HG02938 (cell line): ENCODE results near the gene SSB.
"Not testable (repeated sequence)": the region's sequence is repeated elsewhere in the genome, so short reads cannot be mapped to it uniquely, and the experiment has no call there.

Experiments used
- ATAC-seq: cut with Tn5 transposase; IDR thresholded peaks from one replicate; pipeline ENCODE4 v1.9.1; 2021; ENCODE audit warnings: mild to moderate bottlenecking, moderate library complexity; ENCODE audit not compliant: unreplicated experiment

SSB gene

GRCh38 chr2:169781249-169782013 is 17.2 kb upstream of the SSB start:
- ATAC-seq: no peak

GRCh38 chr2:169782513-169782912 is 16.2 kb upstream of the SSB start:
- ATAC-seq: no peak

GRCh38 chr2:169790581-169790980 is 8.1 kb upstream of the SSB start:
- ATAC-seq: no peak

GRCh38 chr2:169795181-169795580 is 3.5 kb upstream of the SSB start:
- ATAC-seq: no peak

- no peak for ATAC-seq
Measured at GRCh38 chr2:169796441-169796840, 2.2 kb upstream of the SSB start.

- ATAC-seq: no peak
Measured at GRCh38 chr2:169797601-169798000, 1.1 kb upstream of the SSB start.

- no peak for ATAC-seq
Measured at GRCh38 chr2:169798397-169798717, 314 bp upstream of the SSB start.

GRCh38 chr2:169803480-169803879 is 4.8 kb downstream of the SSB start:
- ATAC-seq: no peak

GRCh38 chr2:169806586-169806985 is 7.9 kb downstream of the SSB start:
- no peak for ATAC-seq

GRCh38 chr2:169808221-169808620 is 9.6 kb downstream of the SSB start:
- no peak for ATAC-seq

GRCh38 chr2:169815849-169816248 is 17.2 kb downstream of the SSB start:
- ATAC-seq: no peak

- ATAC-seq: not testable (repeated sequence)
Measured at GRCh38 chr2:169816961-169817360, 18.3 kb downstream of the SSB start.

- not testable (repeated sequence) for ATAC-seq
Measured at GRCh38 chr2:169817369-169817768, 18.7 kb downstream of the SSB start.

- no peak for ATAC-seq
Measured at GRCh38 chr2:169818241-169818640, 19.6 kb downstream of the SSB start.

- ATAC-seq: no peak
Measured at GRCh38 chr2:169819106-169819505, 20.4 kb downstream of the SSB start.

- not testable (repeated sequence) for ATAC-seq
Measured at GRCh38 chr2:169820101-169820500, 21.4 kb downstream of the SSB start.

- no peak for ATAC-seq
Measured at GRCh38 chr2:169822036-169822435, 23.4 kb downstream of the SSB start.

- ATAC-seq: no peak
Measured at GRCh38 chr2:169822785-169823392, 24.2 kb downstream of the SSB start.

GRCh38 chr2:169823996-169824372 is 25.3 kb downstream of the SSB start:
- ATAC-seq: no peak

- ATAC-seq: peak; percentile 66
Measured at GRCh38 chr2:169824373-169825333, 26.0 kb downstream of the SSB start, which contains the start of gene METTL5. TSS of gene METTL5 (minus strand) at chr2:169824905. CDS start at chr2:169824597, 308 bp downstream.
